ENCODE measurements around the gene C14orf180.

The C14orf180 gene

GRCh38 chr14:104579507-104579906 lies at the start of gene C14orf180:
Gene C14orf180, plus strand, starts transcription at chr14:104579764. Its CDS starts 6,667 bp downstream, at chr14:104586431.
- DNase-seq (ENCODE audit: low read depth in 2 of 2), result no peak

GRCh38 chr14:104530646-104531045 lies 48.9 kb upstream of the C14orf180 start:
- no peak for DNase-seq (ENCODE audit: low read depth in 2 of 2)

GRCh38 chr14:104531421-104532190 lies 48.0 kb upstream of the C14orf180 start:
- DNase-seq (ENCODE audit: low read depth in 2 of 2), result no peak

- no peak for DNase-seq (ENCODE audit: low read depth in 2 of 2)
Observed at GRCh38 chr14:104532191-104532555, 47.4 kb upstream of the C14orf180 start.

- no peak for DNase-seq (ENCODE audit: low read depth in 2 of 2)
Observed at GRCh38 chr14:104534036-104534435, 45.5 kb upstream of the C14orf180 start.

- no peak for DNase-seq (ENCODE audit: low read depth in 2 of 2)
Observed at GRCh38 chr14:104536942-104537612, 42.5 kb upstream of the C14orf180 start.

- DNase-seq (ENCODE audit: low read depth in 2 of 2), result no peak
Observed at GRCh38 chr14:104537613-104537988, 42.0 kb upstream of the C14orf180 start.

GRCh38 chr14:104541905-104542465 lies 37.6 kb upstream of the C14orf180 start:
- no peak for DNase-seq (ENCODE audit: low read depth in 2 of 2)

GRCh38 chr14:104542871-104543830 lies 36.4 kb upstream of the C14orf180 start:
- no peak for DNase-seq (ENCODE audit: low read depth in 2 of 2)

- DNase-seq (ENCODE audit: low read depth in 2 of 2), result no peak
Observed at GRCh38 chr14:104544362-104544961, 35.1 kb upstream of the C14orf180 start.

- DNase-seq (ENCODE audit: low read depth in 2 of 2), result no peak
Observed at GRCh38 chr14:104545151-104545941, 34.2 kb upstream of the C14orf180 start.

- no peak for DNase-seq (ENCODE audit: low read depth in 2 of 2)
Observed at GRCh38 chr14:104545942-104546501, 33.5 kb upstream of the C14orf180 start.

- no peak for DNase-seq (ENCODE audit: low read depth in 2 of 2)
Observed at GRCh38 chr14:104546591-104547309, 32.8 kb upstream of the C14orf180 start.

GRCh38 chr14:104547310-104547997 lies 32.1 kb upstream of the C14orf180 start:
- no peak for DNase-seq (ENCODE audit: low read depth in 2 of 2)

GRCh38 chr14:104547998-104548700 lies 31.4 kb upstream of the C14orf180 start:
- no peak for DNase-seq (ENCODE audit: low read depth in 2 of 2)

GRCh38 chr14:104548802-104549535 lies 30.6 kb upstream of the C14orf180 start:
- DNase-seq (ENCODE audit: low read depth in 2 of 2), result no peak

GRCh38 chr14:104549536-104550339 lies 29.8 kb upstream of the C14orf180 start:
- no peak for DNase-seq (ENCODE audit: low read depth in 2 of 2)
